ENCODE results near the gene ANKRD33B. TPM values are rescaled to one million over a fixed set of nuclear protein-coding genes. Genes with fewer than 3 reads are reported as not detected.

Gene ANKRD33B
- polyA plus RNA-seq, 1 experiment: 4.8 TPM

DNA sequence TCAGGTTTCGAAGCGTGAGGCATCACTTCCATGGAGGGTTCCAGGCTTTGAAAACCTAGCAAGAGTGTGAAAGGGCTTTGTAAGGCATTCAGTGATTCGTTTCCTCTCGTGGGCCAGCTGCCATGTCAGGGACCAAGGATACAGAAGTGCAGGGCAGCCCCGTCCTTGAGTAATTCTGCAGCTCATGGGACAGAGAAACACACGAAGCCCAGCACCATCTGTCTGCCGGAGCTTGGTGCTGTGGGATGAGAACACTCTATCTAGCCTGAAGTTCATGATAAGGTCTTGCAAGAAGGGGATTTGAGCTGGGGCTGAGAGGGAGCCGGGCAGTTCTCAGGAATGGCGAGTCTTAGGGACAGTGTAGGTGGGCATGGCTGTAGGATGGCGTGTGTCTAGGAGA, 55.8 kb downstream of the ANKRD33B start:
- no peak for DNase-seq (ENCODE audit: low read depth, low spot score)
- H3K4me3 ChIP-seq (ENCODE audit: low read depth, low read length): no peak overlapping the region
- CTCF ChIA-PET: interaction anchor here (3.2 kb wide), 1 partner anchor 8 kb away, joined by 10 read pairs; no protein-coding TSS in a partner anchor
- POLR2A ChIA-PET: no interaction called here
- no peak for TF ChIP-seq CTCF (IDR thresholded peaks at IDR 0.05; ENCODE audit: low read depth, low read length)
- no peak overlapping the region for H3K27ac ChIP-seq (ENCODE audit: low read depth, low read length)
- H3K27me3 ChIP-seq (ENCODE audit: control insufficient read depth, insufficient read depth, low read length): no peaks in the 10 kb centered on the region
- H3K9me3 ChIP-seq (ENCODE audit: control insufficient read depth, insufficient read depth, low read length): peaks cover 6% of the 10 kb centered on the region; the same call in 1 of the 2 replicates

GRCh38 chr5:10620346-10620745, 56.5 kb downstream of the ANKRD33B start:
- no peak overlapping the region for H3K27ac ChIP-seq (ENCODE audit: low read depth, low read length)
- no peaks in the 10 kb centered on the region for H3K27me3 ChIP-seq (ENCODE audit: control insufficient read depth, insufficient read depth, low read length)
- ChIA-PET CTCF (interaction anchor here (0.9 kb wide), 1 partner anchor 166 kb away, joined by 4 read pairs; no protein-coding TSS in a partner anchor), POLR2A (no interaction called here)
- DNase-seq (ENCODE audit: low read depth, low spot score): no peak
- no peak overlapping the region for H3K4me3 ChIP-seq (ENCODE audit: low read depth, low read length)
- peaks cover 6% of the 10 kb centered on the region; the same call in 1 of the 2 replicates for H3K9me3 ChIP-seq (ENCODE audit: control insufficient read depth, insufficient read depth, low read length)
- no peak for TF ChIP-seq CTCF (IDR thresholded peaks at IDR 0.05; ENCODE audit: low read depth, low read length)

DNA sequence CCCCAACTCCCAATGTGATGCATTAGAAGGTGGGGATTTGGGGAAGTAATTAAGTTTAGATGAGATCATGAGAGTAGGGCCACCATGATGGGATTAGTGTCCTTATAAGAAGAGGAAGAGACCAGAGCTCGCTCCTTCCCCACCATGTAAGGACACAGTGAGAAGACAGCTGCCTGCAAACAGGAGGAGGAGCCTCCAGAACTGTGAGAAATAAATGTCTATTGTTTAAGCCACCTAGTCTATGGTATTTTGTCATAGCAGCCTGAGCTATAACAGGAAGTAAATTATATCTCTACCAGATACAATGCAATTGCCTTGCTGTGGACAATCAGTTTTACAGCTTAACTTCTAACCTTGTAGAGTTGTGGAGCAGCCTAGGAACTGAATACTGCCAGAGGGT, 58.0 kb downstream of the ANKRD33B start:
- ChIA-PET CTCF (no interaction called here), POLR2A (no interaction called here)
- H3K27ac ChIP-seq (ENCODE audit: low read depth, low read length): no peak overlapping the region
- H3K27me3 ChIP-seq (ENCODE audit: control insufficient read depth, insufficient read depth, low read length): no peaks in the 10 kb centered on the region
- H3K9me3 ChIP-seq (ENCODE audit: control insufficient read depth, insufficient read depth, low read length): peaks cover 6% of the 10 kb centered on the region; the same call in 1 of the 2 replicates
- no peak overlapping the region for H3K4me3 ChIP-seq (ENCODE audit: low read depth, low read length)
- DNase-seq (ENCODE audit: low read depth, low spot score): no peak
- no peak for TF ChIP-seq CTCF (IDR thresholded peaks at IDR 0.05; ENCODE audit: low read depth, low read length)

- no peak overlapping the region for H3K4me3 ChIP-seq (ENCODE audit: low read depth, low read length)
- peaks cover 6% of the 10 kb centered on the region; the same call in 1 of the 2 replicates for H3K9me3 ChIP-seq (ENCODE audit: control insufficient read depth, insufficient read depth, low read length)
- POLR2A ChIA-PET: no interaction called here
- CTCF ChIA-PET: interaction anchor here (1.5 kb wide), 1 partner anchor 171 kb away, joined by 3 read pairs; no protein-coding TSS in a partner anchor
- no peak overlapping the region for H3K27ac ChIP-seq (ENCODE audit: low read depth, low read length)
- no peaks in the 10 kb centered on the region for H3K27me3 ChIP-seq (ENCODE audit: control insufficient read depth, insufficient read depth, low read length)
- no peak for TF ChIP-seq CTCF (IDR thresholded peaks at IDR 0.05; ENCODE audit: low read depth, low read length)
- no peak for DNase-seq (ENCODE audit: low read depth, low spot score)
These were observed 58.9 kb downstream of the ANKRD33B start for GRCh38 chr5:10622810-10623209.

DNA sequence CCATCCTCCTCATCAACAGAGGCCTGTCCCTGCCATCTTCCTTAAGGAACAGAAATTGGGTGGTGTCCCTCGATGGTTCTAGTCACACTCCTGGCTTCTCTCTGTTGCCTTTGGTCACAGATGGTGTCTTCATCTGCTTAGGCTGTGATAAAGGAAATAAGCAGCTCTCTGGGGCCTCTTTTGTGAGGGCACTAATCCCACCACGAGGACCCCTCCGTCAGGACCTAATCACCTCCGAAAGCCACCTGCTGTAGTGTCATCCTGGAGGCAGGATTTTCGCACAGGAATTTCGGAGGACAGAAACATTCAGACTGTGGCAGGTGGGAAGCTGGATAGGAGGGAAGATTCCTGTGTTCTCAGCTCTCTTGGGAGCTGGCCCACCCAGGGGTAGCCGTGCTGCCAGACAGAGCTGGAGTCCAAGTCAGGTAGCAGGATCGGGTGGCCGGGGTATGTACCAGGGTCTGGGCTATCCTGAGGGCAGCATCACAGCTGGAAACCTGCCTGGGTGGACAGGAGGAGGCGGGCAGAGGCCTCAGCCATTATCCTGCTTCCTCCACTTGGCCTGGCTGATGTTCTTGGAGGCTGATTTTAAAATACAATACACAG, 59.5 kb downstream of the ANKRD33B start:
- CTCF ChIA-PET: interaction anchor here (1.5 kb wide), 1 partner anchor 171 kb away, joined by 3 read pairs; no protein-coding TSS in a partner anchor
- Histone ChIP-seq H3K4me3 (ENCODE audit: low read depth, low read length) (no peak overlapping the region), H3K9me3 (ENCODE audit: control insufficient read depth, insufficient read depth, low read length) (peaks cover 3% of the 10 kb centered on the region; the same call in 1 of the 2 replicates), H3K27ac (ENCODE audit: low read depth, low read length) (no peak overlapping the region), H3K27me3 (ENCODE audit: control insufficient read depth, insufficient read depth, low read length) (no peaks in the 10 kb centered on the region)
- DNase-seq (ENCODE audit: low read depth, low spot score): no peak
- POLR2A ChIA-PET: no interaction called here
- TF ChIP-seq CTCF (IDR thresholded peaks at IDR 0.05; ENCODE audit: low read depth, low read length): no peak

Measured in AG04450 (cell line).